ENCODE data around the gene BCL11B.

DNA sequence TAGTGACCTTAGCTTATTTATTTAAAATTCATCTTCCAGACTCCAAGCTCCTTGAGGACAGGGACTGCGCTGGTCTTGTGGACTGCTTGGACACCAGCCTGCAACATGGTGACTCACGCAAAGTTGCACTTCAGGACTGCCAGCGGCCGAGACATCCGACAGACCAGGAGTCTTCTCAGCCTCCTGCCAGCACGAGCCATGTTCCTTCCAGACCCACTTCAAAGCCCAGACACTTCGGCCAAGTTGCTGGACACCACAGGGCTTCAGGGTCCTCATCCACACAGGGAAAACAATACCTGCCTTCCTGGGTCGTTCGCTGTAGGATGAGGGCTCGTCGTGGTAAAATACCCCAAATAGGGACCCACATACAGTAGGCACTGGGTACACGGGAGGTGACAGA lies 88.7 kb downstream of the BCL11B start:
- TF ChIP-seq, protein P1, sequence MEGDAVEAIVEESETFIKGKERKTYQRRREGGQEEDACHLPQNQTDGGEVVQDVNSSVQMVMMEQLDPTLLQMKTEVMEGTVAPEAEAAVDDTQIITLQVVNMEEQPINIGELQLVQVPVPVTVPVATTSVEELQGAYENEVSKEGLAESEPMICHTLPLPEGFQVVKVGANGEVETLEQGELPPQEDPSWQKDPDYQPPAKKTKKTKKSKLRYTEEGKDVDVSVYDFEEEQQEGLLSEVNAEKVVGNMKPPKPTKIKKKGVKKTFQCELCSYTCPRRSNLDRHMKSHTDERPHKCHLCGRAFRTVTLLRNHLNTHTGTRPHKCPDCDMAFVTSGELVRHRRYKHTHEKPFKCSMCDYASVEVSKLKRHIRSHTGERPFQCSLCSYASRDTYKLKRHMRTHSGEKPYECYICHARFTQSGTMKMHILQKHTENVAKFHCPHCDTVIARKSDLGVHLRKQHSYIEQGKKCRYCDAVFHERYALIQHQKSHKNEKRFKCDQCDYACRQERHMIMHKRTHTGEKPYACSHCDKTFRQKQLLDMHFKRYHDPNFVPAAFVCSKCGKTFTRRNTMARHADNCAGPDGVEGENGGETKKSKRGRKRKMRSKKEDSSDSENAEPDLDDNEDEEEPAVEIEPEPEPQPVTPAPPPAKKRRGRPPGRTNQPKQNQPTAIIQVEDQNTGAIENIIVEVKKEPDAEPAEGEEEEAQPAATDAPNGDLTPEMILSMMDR (IDR thresholded peaks at IDR 0.05) = no peak
- no peak for TF ChIP-seq POLR2AphosphoS5 (IDR thresholded peaks at IDR 0.05)

Data from upper lobe of left lung (tissue), 4 donors.